ES-I3 (cell line): ENCODE measurements around the gene AKIRIN2.

Experiments
- H3K36me3 ChIP-seq: 2 replicates; pipeline ENCODE4 v1.6.1; 2013; ENCODE audit warnings: mild to moderate bottlenecking, low read length, control low read depth, moderate library complexity; ENCODE audit not compliant: insufficient read depth
- H3K4me1 ChIP-seq: 2 replicates; pipeline ENCODE4 v1.6.1; 2013; ENCODE audit warnings: mild to moderate bottlenecking, control low read depth, low read length; ENCODE audit not compliant: insufficient read depth
- H3K9ac ChIP-seq: 2 replicates; pipeline ENCODE4 v1.6.1; 2013; ENCODE audit warnings: low read depth, mild to moderate bottlenecking, low read length, moderate library complexity
- H3K9me3 ChIP-seq: 2 replicates; pipeline ENCODE4 v1.6.1; 2013; ENCODE audit warnings: mild to moderate bottlenecking, low read length, moderate library complexity; ENCODE audit not compliant: control insufficient read depth, insufficient read depth

Gene AKIRIN2

DNA sequence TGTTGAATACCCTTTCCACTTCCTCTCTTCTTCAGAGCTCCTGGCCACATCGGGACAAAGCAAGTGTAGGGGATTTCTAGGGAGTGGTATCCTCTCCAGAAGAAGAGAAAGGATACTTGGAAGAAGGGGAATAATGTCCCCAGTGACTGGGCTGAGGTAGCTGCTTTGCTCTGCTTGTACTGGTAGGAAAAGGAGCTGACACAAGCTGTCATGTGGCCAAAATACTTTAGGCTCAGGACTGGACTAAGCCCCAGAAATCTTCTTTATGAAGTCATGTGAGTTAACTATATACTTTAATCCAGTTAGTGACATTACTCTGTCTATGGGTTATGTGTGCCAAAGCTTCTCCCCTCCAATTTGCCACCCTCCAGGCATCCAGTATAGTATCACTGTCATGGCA, 40.5 kb downstream of the AKIRIN2 start:
- Histone ChIP-seq H3K9me3 (no peaks in the 10 kb centered on the region), H3K4me1 (no peaks in the 10 kb centered on the region), H3K36me3 (peaks cover 18% of the 10 kb centered on the region), H3K9ac (no peak overlapping the region)

DNA sequence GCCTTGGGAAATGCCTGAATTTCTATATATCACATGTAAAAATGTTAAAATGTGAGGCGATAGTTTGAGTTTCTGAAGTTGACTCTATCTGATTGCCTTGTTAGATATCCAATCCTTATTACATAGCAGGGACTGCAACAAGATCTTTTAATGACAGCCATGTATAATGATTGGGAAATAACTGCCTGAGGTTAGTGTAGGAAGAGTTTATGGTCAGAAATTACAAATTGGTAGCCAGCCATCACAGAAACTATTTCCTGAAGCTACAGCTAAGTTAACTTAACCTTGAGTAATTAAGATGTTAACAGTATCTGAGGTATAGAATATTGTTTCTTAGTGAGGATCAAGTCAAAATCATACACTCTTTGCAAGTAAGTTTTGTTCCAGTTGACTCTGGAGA, 41.0 kb downstream of the AKIRIN2 start:
- H3K9me3 ChIP-seq: no peaks in the 10 kb centered on the region
- no peaks in the 10 kb centered on the region for H3K4me1 ChIP-seq
- no peak overlapping the region for H3K9ac ChIP-seq
- H3K36me3 ChIP-seq: peaks cover 18% of the 10 kb centered on the region

DNA sequence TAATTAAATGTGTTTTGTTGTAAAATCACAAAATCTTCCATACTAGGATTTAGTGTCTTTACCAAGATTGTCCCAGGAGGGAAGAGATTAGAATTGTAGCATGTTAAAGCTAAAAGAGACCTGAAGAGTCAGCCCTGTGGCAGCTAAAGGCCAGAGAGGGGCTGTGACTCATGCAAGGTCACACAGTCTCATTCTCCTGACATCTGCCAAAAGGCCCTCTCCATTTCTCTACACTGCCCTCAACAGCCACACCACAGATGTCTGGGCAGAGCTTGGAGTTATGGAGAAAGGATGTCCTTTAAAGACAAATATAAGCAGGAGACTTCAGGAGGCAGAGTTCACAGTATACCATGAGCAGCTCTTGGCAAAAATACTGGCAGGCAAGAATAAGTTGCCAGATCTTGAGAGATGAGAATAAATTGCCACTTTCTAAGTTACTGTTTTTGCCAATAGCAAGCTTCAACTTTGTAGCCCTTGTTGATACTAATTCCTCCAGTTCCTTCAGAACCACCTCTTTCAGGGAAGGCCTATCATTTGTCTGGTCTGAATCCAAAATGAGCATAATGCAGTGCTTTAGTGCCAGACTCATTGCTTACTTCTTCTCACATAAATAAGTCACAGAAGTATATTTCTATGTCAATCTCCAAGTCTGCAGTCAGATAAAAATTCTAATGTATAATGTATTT, 41.7 kb downstream of the AKIRIN2 start:
- no peaks in the 10 kb centered on the region for H3K4me1 ChIP-seq
- peaks cover 18% of the 10 kb centered on the region for H3K36me3 ChIP-seq
- no peaks in the 10 kb centered on the region for H3K9me3 ChIP-seq
- H3K9ac ChIP-seq: no peak overlapping the region

DNA sequence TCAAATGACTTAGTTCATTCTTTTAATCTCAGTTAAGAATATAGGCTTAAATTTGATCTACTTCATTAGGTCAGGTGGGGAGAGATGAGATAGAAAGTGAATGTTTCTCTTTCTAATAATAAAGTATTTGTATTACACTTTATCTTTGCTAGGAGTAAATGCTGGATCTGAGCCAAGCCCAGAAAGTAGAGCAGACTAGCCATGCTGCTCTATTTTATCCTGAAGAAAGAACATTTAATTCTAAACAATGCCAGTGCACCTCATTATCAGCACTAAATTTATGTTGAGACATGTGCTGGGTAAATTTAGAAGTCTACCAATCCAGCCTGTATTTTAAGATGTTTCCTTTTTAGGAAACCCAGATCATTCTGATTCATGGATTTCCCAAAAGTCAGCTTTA, 43.5 kb downstream of the AKIRIN2 start:
- peaks cover 18% of the 10 kb centered on the region for H3K36me3 ChIP-seq
- peaks cover 10% of the 10 kb centered on the region for H3K4me1 ChIP-seq
- no peaks in the 10 kb centered on the region for H3K9me3 ChIP-seq
- H3K9ac ChIP-seq: no peak overlapping the region

DNA sequence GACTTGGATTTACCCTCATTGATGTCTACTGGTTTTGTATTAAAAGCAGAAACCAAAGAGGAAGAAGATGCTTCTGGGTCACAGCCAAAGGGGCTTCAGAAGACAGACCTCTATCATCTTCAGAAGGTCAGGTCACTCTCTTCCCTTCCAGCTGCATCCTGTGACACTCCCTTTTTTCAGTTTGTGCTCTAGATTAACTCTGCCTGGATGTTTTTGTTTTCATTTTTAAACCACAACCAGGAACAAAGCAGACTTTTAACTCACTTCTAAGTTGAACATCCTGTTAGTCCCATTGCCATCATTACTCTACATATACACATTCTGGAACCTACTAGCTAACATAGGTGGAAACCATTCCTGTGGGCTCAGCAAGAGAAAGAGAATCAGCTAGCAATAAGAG, 45.2 kb downstream of the AKIRIN2 start:
- Histone ChIP-seq H3K9ac (no peak overlapping the region), H3K36me3 (peaks cover 18% of the 10 kb centered on the region)

DNA sequence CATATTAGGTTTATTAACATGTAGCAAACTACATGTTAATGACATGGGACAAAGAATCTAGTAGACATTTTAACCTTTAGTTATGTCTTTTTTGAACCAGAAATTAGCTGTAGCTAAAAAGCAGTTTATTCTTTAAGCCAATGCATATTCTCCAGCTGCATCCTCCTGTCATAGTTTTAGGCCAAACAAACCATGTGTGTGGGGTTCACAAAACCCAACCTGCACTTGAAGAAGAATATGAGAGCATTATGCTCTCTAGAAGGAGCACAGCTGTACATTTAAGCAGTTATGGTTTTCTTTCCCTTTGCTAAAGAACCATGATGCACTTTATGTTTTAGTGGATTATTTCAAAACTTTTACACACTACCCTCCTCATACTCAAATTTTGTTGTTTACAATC, 46.2 kb downstream of the AKIRIN2 start:
- Histone ChIP-seq H3K36me3 (peaks cover 14% of the 10 kb centered on the region; the same call in 1 of the 2 replicates), H3K4me1 (peaks cover 18% of the 10 kb centered on the region), H3K9me3 (no peaks in the 10 kb centered on the region), H3K9ac (no peak overlapping the region)

More for the DNA sequence above, 45.2 kb downstream of the AKIRIN2 start:
- Histone ChIP-seq H3K4me1 (peaks cover 18% of the 10 kb centered on the region), H3K9me3 (no peaks in the 10 kb centered on the region)

DNA sequence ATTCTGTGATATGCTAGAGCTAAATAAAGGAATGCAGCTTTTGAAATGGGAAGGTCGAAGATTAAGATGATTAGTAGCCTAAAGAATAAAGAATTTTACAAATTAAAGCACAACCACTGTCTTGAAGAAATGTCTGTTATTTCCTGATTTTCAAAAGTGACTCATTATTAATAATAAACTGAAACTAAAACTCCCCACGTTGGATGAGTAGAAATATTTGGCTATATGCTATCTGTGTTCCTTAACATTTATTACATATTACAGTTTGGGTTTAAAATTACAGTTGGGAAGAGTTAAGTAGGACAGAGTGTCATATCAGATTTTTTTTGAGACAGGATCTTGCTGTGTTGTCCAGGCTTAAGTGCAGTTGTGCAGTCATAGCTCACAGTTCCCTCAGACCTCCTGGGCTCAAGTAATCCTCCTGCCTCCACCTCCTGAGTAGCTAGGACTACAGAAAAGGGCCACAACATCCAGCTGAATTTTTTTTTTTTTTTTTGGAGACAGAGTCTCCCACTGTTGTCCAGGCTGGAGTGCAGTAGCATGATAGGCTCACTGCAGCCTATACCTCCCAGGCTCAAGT, 47.1 kb downstream of the AKIRIN2 start:
- Histone ChIP-seq H3K9ac (no peak overlapping the region), H3K4me1 (peaks cover 18% of the 10 kb centered on the region), H3K36me3 (peaks cover 8% of the 10 kb centered on the region; the same call in 1 of the 2 replicates), H3K9me3 (no peaks in the 10 kb centered on the region)

DNA sequence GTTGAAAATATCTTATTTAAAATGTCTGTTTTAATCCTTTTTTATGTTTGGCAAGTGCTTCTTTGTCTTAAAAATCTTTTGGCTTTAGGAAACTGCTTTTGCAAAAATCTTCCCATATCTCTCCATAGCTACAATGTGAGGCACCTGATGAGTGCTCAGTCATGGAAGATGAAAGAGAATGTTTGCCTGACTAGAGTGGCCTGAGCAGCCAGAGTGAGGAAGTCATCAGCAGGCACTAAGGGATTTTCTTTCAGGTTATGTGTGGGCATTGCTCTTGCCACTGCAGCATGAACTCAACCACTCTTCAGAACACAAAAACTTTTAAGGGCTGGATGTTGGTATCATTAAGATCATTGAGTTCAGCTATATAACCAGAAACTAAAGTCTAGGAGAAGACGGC, 47.9 kb downstream of the AKIRIN2 start:
- H3K9ac ChIP-seq: no peak overlapping the region
- peaks cover 18% of the 10 kb centered on the region for H3K4me1 ChIP-seq
- peaks cover 5% of the 10 kb centered on the region; the same call in 1 of the 2 replicates for H3K36me3 ChIP-seq
- H3K9me3 ChIP-seq: no peaks in the 10 kb centered on the region

DNA sequence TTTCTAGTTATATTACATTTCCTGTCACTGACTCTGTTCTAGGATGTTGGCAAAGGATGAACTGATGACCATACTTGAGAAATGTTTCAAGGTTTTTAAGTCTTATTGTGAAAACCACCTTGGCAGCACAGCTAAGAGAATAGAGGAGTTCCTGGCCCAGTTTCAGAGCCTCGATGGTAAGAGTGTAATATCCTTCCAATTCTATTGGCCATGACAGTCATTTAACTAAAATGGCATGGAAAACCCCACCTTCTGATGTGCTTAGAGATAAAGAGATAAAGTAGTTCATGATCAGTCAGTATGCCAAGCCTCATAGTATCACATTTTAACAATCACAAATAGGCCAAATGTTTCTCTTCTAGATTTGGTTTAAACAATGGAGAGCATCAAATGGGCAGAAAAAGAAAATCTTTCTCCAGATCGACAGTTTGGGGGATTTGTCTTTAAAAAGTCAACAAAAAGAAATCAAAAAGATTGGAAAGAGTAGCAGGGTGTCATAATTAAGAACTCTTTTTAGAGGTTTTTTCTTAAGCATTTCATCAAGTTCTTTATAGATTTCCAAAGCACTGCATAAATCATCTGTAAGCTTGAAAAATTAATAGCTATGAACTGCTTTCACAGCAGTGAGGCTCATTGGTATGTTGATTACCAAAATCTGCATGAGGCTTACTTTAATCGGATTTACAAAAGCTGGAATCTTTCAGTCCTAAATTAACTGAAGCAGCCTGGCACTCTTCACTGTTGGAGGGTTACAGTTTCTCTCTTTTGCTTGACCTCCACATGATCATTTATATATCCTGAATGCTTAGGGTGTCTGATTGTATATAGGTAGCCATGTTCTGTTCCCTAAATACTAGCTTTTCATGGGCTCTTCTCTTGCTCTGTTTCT, 48.7 kb downstream of the AKIRIN2 start:
- Histone ChIP-seq H3K9ac (no peak overlapping the region), H3K4me1 (peaks cover 18% of the 10 kb centered on the region), H3K36me3 (peaks cover 5% of the 10 kb centered on the region; the same call in 1 of the 2 replicates), H3K9me3 (no peaks in the 10 kb centered on the region)

DNA sequence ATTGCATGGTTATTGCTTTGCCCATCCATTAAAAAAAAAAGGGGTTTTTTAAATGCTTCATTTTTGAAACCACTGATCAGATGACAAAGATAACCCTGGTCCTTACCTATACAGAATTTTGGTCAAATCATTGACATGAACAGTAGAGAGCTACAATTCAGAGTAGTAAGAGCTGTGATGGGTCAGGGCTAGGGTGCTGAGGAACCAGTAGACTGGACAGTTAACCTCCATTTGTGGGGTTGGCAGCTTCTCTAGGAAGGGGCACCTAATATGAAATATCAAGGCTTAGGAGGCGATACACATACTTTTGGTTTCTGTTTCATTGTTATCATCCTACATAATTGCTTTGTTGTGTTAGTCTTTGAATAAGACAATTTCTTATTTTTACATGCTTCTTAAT, 57.0 kb downstream of the AKIRIN2 start:
- H3K4me1 ChIP-seq: no peaks in the 10 kb centered on the region
- peaks cover 3% of the 10 kb centered on the region; the same call in 1 of the 2 replicates for H3K36me3 ChIP-seq

DNA sequence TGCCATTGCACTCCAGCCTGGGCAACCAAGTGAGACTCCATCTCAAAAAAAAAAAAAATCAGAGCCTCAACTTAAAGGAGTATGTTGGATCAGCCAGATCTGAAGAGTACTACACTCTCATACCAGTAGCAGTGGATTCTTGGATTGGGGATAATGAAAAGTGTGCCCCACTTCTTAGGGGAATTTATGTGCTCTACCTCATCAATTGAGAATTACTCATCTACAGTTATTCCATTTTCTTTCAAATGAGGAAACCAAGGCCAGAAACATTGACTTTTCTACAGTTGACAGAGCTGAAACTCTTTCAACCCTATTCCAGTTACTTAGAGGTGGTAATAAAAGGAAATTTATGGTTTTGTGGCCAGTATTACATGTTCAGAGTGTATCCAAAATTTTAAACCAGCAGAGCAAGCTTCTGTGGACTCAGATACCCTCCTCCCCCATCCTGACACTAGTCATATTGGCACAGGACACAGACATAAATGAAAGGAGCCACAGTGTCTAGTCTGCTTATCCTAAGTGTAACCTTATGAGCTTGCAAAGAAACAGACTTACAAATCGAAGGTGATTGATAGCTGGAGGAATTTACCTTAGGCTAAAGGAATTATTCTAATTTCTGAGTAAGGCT, 60.9 kb downstream of the AKIRIN2 start:
- no peaks in the 10 kb centered on the region; the same call in 1 of the 2 replicates for H3K4me1 ChIP-seq
- H3K36me3 ChIP-seq: peaks cover 10% of the 10 kb centered on the region
- no peaks in the 10 kb centered on the region for H3K9me3 ChIP-seq
- no peak overlapping the region for H3K9ac ChIP-seq

More for the DNA sequence above, 57.0 kb downstream of the AKIRIN2 start:
- Histone ChIP-seq H3K9me3 (no peaks in the 10 kb centered on the region), H3K9ac (no peak overlapping the region)

DNA sequence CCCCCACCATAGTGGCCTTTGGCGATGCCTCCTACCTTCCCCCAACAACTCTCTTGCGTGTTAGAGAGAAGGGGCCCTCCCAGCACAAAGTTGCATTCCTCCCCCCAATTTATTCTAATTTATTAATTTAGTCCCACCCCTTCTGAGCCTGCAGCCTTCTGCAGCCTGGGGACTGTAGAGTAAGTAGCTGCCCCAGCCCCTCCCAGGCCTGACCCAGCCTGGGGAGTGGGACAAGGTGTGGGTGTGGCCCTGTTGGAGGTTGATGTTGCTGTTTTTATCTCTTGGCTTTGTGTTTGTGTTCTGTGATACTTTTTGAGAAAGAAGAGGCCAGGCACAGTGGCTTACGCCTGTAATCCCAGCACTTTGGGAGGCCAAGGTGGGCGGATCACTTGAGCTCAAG, 62.7 kb downstream of the AKIRIN2 start:
- Histone ChIP-seq H3K9ac (no peak overlapping the region), H3K36me3 (peaks cover 10% of the 10 kb centered on the region), H3K9me3 (no peaks in the 10 kb centered on the region), H3K4me1 (no peaks in the 10 kb centered on the region; the same call in 1 of the 2 replicates)

DNA sequence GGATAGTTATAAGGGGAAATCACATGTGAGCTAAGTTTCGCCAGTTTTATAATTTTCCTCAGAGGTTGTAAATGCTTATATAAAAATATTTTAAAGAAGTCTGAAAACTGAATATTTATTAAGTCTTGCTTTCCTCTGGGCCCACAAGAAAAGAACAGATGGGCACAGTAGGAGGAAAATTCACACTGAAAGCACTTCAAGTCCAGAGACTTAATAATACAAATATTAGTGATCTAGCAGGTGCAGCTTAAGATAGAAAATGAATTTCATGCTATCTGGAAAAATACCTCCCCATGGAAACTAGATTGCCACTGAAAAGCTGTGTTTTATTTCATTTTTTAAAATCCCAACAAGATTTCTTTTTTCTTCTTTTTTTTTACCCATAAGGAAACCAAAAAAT, 64.9 kb downstream of the AKIRIN2 start:
- H3K9me3 ChIP-seq: no peaks in the 10 kb centered on the region
- H3K36me3 ChIP-seq: peaks cover 10% of the 10 kb centered on the region
- H3K4me1 ChIP-seq: no peaks in the 10 kb centered on the region; the same call in 1 of the 2 replicates
- H3K9ac ChIP-seq: no peak overlapping the region

DNA sequence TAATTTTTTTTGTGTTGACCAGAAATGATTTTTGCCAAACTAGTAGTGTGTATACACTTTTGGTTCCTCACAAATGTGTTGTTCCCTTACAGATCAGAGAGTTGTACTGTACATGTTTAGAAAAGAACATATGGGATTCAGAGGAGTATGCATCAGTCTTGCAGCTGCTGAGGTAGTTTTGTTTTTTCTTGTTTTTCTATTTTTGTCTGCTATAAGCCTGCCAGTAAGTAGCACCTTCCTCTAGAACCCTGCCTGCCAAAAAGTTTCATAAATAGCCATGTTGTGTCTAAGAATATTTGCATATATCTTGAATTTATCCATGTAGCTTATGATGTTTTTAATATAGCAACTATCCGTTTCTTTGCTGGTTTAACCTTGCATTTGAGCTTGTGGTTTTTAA, 65.7 kb downstream of the AKIRIN2 start:
- Histone ChIP-seq H3K9ac (no peak overlapping the region), H3K36me3 (peaks cover 10% of the 10 kb centered on the region), H3K9me3 (no peaks in the 10 kb centered on the region), H3K4me1 (no peaks in the 10 kb centered on the region; the same call in 1 of the 2 replicates)
